ENCODE measurements around the gene HEATR5B.

DNA sequence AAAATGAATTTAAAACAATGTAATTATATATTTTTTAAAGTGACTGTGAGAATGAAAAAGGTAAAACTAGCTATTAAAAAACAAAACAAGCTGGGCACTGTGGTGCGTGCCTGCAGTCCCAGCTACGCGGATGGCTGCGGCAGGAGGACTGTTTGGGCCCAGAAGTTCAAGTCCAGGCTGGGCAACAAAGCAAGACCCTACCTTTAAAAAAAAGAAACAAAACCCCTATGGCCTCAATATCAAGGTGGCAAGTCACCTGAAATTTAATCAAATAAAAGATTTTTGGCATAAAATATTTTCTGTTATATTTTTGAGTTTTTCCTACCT, 70.9 kb downstream of the HEATR5B start:
- TF ChIP-seq, protein P1, sequence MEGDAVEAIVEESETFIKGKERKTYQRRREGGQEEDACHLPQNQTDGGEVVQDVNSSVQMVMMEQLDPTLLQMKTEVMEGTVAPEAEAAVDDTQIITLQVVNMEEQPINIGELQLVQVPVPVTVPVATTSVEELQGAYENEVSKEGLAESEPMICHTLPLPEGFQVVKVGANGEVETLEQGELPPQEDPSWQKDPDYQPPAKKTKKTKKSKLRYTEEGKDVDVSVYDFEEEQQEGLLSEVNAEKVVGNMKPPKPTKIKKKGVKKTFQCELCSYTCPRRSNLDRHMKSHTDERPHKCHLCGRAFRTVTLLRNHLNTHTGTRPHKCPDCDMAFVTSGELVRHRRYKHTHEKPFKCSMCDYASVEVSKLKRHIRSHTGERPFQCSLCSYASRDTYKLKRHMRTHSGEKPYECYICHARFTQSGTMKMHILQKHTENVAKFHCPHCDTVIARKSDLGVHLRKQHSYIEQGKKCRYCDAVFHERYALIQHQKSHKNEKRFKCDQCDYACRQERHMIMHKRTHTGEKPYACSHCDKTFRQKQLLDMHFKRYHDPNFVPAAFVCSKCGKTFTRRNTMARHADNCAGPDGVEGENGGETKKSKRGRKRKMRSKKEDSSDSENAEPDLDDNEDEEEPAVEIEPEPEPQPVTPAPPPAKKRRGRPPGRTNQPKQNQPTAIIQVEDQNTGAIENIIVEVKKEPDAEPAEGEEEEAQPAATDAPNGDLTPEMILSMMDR (IDR thresholded peaks at IDR 0.05; ENCODE audit: low read length), result no peak
- no peak for TF ChIP-seq EZH2 (IDR thresholded peaks at IDR 0.05; ENCODE audit: borderline replicate concordance, low read length)
